Lower lobe of right lung (tissue), 2 donors: ENCODE results near the gene MED13. TPM values are rescaled to one million over a fixed set of nuclear protein-coding genes. Genes with fewer than 3 reads are reported as not detected.

Experiments used
- ATAC-seq, 2 donors: fragments of 200-7000 bp; cut with Tn5 transposase; one replicate each; pipeline ENCODE4 v1.9.1; 2020 to 2022; ENCODE audit warnings: mild to moderate bottlenecking in 2 of 2, moderate library complexity in 2 of 2
- DNase-seq: peaks from one replicate; pipeline ENCODE4 v3.0.0-alpha.2; 2020
- H3K27ac ChIP-seq: fragments of 200-600 bp; one replicate; pipeline ENCODE4 v1.8.0; 2022
- H3K27me3 ChIP-seq: fragments of 200-600 bp; one replicate; pipeline ENCODE4 v1.8.0; 2022; ENCODE audit warnings: low read depth
- H3K36me3 ChIP-seq: fragments of 200-600 bp; one replicate; pipeline ENCODE4 v1.8.0; 2022; ENCODE audit warnings: mild to moderate bottlenecking
- H3K4me1 ChIP-seq: fragments of 200-600 bp; one replicate; pipeline ENCODE4 v1.8.0; 2022
- H3K4me3 ChIP-seq: fragments of 200-600 bp; one replicate; pipeline ENCODE4 v1.8.0; 2022; ENCODE audit warnings: mild to moderate bottlenecking
- H3K9me3 ChIP-seq: fragments of 200-600 bp; one replicate; pipeline ENCODE4 v1.8.0; 2022
- intact Hi-C: fragments of 100-400 bp; cut with DNase I; formaldehyde crosslinking; loops from one replicate; pipeline ENCODE4 v1.11.0; 2022
- total RNA-seq: library from RNA; stranded (reverse); fragmentation: NEBNext Ultra II Directional; extraction: Animal tissue kit (Norgen Biotek cat#: 25700); gene quantifications from one replicate; pipeline ENCODE4 v1.2.1, GENCODE V29; 2021
- TF ChIP-seq, protein P1 (sequence below): fragments of 200-600 bp; IDR thresholded peaks from one replicate; pipeline ENCODE4 v1.8.0; 2022; ENCODE audit warnings: antibody characterized with exemption, mild to moderate bottlenecking
- donor health status: DM: no; HTN: yes; CAD: no; lungs with severe emphysema.

The MED13 gene
- total RNA-seq, 1 donor from 2014 or later = 67.9 TPM

DNA sequence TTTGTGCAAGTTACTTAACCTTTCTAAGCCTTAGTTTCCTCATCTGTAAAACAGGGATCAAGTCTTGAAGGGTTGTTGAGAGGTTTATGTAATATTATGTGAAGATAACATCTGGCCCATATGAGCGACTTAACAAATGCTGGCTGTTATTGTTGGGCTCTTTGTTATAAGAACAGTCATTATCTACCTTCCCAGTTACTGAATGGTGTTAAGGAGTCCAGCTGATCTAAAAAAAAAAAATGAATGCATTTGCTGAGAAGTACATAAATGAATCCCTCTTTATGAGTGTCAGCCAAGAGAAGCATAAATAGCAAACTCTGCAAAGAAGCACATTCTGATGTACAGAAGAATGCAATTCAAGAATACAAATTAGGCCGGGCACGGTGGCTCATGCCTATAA is 24.3 kb upstream of the MED13 start:
- no peaks in the 10 kb centered on the region for H3K9me3 ChIP-seq
- H3K4me1 ChIP-seq = no peaks in the 10 kb centered on the region
- no peak overlapping the region for H3K4me3 ChIP-seq
- no peaks in the 10 kb centered on the region for H3K27me3 ChIP-seq
- ATAC-seq = no peak
- DNase-seq = no peak
- intact Hi-C loops = no loop called here
- no peaks in the 10 kb centered on the region for H3K36me3 ChIP-seq
- no peak overlapping the region for H3K27ac ChIP-seq
- TF ChIP-seq, protein P1, sequence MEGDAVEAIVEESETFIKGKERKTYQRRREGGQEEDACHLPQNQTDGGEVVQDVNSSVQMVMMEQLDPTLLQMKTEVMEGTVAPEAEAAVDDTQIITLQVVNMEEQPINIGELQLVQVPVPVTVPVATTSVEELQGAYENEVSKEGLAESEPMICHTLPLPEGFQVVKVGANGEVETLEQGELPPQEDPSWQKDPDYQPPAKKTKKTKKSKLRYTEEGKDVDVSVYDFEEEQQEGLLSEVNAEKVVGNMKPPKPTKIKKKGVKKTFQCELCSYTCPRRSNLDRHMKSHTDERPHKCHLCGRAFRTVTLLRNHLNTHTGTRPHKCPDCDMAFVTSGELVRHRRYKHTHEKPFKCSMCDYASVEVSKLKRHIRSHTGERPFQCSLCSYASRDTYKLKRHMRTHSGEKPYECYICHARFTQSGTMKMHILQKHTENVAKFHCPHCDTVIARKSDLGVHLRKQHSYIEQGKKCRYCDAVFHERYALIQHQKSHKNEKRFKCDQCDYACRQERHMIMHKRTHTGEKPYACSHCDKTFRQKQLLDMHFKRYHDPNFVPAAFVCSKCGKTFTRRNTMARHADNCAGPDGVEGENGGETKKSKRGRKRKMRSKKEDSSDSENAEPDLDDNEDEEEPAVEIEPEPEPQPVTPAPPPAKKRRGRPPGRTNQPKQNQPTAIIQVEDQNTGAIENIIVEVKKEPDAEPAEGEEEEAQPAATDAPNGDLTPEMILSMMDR = no peak

DNA sequence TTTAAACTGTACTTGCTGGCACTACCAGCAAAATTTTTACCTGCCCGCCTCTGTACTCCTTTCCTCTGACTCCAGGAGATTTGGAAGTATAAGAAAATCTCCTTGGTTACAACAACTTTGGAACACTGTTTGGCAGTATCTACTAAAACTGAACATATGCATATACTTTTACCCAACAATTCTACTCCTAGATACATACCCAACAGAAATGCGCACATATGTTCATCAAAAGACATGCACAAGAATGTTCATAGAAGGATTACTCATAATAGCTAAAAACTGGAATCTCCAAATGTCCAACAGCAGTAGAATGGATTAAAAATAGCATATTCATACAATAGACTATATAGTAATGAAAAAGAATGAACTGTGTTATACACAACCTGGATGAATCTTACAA is 21.7 kb upstream of the MED13 start:
- H3K4me1 ChIP-seq = no peaks in the 10 kb centered on the region
- no peaks in the 10 kb centered on the region for H3K27me3 ChIP-seq
- no peaks in the 10 kb centered on the region for H3K9me3 ChIP-seq
- TF ChIP-seq, protein P1 = no peak
- no peak overlapping the region for H3K4me3 ChIP-seq
- ATAC-seq (no peak), DNase-seq (no peak)
- no peak overlapping the region for H3K27ac ChIP-seq
- intact Hi-C loops = no loop called here
- H3K36me3 ChIP-seq = no peaks in the 10 kb centered on the region

DNA sequence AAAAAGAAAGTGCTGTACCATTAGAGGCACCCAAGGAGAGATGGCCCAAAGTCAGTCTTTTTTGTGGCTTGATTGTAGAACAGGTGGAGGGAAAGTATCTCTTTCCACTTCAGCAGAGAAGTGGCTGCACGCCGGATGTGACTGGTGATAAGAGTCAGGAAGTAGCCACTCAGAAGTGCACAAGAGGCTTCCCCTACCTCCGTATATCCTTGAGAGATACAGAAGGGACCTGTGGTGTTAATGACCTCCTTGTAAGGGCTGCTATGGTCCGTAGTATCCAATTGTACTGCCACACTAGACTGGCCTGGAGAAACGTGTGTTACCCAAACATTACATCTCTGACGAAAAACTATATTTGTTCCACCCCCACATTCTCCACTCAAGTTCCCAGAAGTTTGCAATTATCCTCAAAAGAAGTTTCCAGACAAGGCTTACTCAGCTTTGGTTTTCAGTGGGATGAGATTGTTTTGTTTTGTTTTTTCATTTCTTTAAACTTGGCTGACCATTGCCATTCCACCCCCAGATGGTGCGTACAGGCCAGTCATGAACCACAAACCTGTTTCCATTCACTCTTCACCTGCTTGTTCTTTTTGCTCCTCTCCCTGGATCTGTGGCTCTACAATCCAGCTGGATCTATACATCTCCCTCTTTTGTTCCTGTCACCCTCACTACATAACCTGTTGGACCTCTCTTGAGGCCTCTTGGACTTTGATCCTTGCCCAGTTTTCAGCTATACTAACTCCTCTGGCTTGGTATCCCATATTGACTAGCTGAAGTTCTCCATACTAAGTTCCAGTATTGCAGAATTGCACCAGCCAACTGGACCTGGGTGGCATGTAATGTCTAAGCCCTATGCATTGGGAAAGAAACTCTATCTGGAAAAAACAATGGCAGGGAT is 20.7 kb upstream of the MED13 start:
- ATAC-seq = peak; percentile 74 to 83
- no peak for DNase-seq
- intact Hi-C loops = no loop called here
- Histone ChIP-seq H3K36me3 (no peaks in the 10 kb centered on the region), H3K4me1 (no peaks in the 10 kb centered on the region), H3K27me3 (no peaks in the 10 kb centered on the region), H3K4me3 (no peak overlapping the region), H3K27ac (no peak overlapping the region), H3K9me3 (no peaks in the 10 kb centered on the region)
- TF ChIP-seq, protein P1 = no peak

DNA sequence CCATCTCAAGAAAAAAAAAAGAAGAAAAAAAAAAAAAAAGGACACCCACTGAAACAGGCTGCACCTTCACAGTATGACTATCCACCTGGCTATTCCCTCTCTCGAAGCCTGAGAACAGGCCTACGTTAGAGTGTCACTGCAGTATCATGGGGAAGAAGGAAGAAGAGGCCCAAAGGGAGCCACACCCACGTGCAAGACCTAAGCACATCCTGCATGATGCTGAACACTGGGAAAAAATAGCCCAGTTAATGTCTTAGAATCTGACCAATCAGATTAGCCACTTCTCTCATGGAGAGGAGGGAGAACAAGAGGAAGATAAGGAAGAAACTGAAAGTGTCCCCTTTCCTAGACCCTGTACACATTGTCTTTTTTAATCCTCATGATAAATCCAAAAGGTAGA is 19.5 kb upstream of the MED13 start:
- intact Hi-C loops = no loop called here
- H3K9me3 ChIP-seq = no peaks in the 10 kb centered on the region
- H3K36me3 ChIP-seq = no peaks in the 10 kb centered on the region
- ATAC-seq = no peak
- no peak overlapping the region for H3K27ac ChIP-seq
- no peaks in the 10 kb centered on the region for H3K27me3 ChIP-seq
- TF ChIP-seq, protein P1 = no peak
- DNase-seq = no peak
- H3K4me1 ChIP-seq = no peaks in the 10 kb centered on the region
- no peak overlapping the region for H3K4me3 ChIP-seq

DNA sequence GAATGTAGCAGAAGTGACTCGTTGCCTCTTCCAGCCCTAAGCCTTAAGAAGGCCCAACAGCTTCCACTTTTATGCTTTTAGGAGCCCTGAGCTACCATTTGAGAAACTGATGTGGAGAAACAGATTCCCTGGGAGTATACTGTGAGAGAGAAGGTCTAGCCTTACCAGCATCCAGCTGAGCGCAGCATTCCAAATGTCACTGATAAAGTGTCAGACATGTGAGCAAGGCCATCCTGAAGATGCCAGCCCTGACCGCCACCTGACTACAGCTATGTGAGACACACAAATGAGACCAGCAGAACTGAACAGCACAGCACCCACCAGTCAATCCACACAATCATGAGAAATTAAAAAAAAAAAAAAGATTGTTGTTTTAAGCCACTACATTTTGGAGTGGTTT is 18.6 kb upstream of the MED13 start:
- Histone ChIP-seq H3K27me3 (no peaks in the 10 kb centered on the region), H3K36me3 (no peaks in the 10 kb centered on the region), H3K27ac (no peak overlapping the region), H3K4me1 (no peaks in the 10 kb centered on the region), H3K4me3 (no peak overlapping the region), H3K9me3 (no peaks in the 10 kb centered on the region)
- ATAC-seq (no peak), DNase-seq (no peak)
- TF ChIP-seq, protein P1 = no peak
- intact Hi-C loops = no loop called here
